HG02678 (cell line): ENCODE data around the gene TESK2.
A peak's percentile ranks its signal among the peaks of the same experiment; 100 is the strongest.
"Not testable (repeated sequence)": the region's sequence is repeated elsewhere in the genome, so short reads cannot be mapped to it uniquely, and the experiment has no call there.

Source experiments
- ATAC-seq: cut with Tn5 transposase; IDR thresholded peaks from one replicate; pipeline ENCODE4 v1.9.1; 2021; ENCODE audit warnings: mild to moderate bottlenecking, moderate library complexity; ENCODE audit not compliant: unreplicated experiment

The TESK2 gene

DNA sequence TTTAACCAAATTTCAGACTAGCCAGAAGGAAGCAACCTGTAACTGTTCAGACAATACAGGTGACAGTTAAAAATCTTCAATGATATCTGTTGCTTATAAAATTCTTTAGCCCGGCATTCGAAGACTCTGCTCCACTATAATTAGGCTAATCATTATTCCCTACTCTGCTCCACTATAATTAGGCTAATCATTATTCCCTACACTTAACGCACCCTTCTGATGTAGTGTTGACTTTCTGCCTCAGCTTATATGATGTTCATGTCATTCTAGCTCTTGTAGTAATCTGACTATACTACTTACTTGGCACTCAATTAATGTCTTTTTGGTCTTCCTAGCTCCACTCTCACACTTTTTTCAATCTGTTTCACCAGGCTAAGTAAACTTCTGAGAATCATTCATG is 13.3 kb downstream of the TESK2 start:
- no peak for ATAC-seq

DNA sequence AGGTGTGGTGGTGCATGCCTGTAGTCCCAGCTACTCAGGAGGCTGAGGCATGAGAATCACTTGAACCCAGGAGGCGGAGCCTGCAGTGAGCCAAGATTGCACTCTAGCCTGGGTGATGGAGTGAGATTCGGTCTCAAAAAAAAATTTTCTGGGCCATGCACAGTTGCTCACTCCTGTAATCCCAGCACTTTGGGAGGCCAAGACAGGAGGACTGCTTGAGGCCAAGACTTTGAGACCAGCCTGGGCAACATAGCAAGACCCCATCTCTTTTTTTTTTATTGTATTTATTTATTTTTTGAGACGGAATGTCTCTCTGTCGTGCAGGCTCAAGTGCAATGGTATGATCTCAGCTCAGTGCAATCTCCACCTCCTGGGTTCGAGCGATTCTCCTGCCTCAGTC is 16.8 kb downstream of the TESK2 start:
- not testable (repeated sequence) for ATAC-seq

DNA sequence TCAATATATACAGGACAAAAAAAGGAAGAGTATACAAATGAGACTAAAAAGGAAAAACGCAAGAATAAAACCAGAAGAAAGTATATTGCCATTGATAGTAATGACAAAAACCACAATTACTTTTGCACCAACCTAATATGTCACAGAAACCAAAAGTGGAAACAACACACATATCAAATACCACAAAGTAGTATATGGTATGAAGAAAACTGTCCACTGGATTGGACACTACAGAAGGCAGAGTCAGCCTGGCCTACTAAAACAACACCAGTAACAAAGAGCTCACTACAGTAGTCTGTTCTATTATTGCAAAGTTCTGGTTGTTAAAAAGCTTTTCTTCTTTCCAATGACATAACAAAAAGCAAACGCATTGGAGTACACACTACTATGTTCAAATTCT is 17.7 kb downstream of the TESK2 start:
- no peak for ATAC-seq

DNA sequence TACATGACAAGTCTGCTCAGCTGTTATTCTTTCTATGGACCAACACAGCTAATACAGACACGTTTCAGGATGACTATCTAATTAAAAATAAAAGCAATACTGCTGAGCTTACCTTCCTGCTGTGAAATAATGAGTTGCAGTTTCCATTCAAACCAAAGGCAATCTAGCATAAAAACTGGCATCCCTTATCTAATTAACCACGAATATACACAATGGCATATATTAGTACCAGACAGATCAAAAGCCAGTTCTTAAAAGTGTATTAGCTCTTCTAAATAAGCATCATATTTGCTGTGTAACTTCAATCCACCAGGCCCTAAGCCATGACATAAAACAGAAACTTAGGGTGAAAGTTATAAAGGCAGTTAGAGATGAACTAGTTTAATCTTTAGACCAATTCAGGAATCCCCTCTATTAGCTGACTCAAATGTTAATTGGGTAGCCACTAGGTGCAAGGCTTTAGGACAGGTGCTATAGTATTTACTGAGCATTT is 20.6 kb downstream of the TESK2 start:
- peak; percentile 45 for ATAC-seq

DNA sequence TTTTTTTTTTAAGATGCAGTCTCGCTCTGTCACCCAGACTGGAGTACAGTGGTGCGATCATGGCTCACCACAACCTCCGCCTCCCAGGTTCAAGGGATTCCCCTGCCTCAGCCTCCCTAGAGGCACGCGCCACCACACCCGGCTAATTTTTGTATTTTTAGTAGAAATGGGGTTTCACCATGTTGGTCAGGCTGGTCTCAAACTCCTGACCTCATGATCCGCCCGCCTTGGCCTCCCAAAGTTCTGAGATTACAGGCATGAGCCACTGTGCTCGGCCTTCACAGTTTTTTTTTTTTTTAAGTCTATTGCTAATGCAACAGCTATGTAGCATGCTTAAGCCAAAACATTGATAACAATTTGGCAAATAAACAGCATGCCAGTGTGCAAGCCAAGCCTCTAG is 23.6 kb downstream of the TESK2 start:
- peak; percentile 53 for ATAC-seq

DNA sequence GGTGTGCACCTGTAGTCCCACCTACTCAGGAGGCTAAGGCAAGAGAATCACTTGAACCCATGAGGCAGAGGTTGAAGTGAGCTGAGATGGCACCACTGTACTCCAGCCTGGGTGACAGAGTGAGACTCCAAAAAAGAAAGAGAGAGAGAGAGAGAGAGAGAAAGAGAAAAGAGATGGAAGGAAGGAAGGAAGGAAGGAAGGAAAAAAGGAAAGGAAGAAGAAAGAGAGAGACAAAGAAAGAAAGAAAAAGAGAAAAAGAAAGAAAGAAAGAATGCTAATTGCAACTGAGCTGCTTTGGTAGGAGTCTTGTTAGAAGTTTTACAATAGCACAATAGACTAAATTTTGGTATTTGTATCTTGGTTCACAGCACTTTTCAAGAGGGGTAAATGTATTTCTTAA is 25.7 kb downstream of the TESK2 start:
- ATAC-seq = no peak

DNA sequence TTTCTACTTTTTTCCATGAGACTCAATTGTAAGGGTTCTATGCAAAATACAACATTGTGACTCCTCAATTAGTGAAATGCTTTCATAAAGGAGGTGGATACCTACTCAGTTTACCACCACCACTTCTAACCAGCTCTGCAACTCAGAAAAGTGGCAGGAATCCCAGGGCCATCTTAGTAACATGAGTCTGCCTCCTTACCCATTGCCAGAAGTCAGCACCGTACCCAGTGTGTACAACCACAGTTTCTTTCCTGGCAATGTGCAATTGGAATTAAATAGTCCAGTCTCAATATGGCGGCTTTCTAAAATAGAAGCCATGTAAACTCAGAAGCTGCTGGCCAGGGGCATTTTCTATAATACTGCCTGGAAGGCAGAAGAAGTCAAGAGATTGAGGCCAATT is 32.1 kb downstream of the TESK2 start:
- ATAC-seq = no peak

DNA sequence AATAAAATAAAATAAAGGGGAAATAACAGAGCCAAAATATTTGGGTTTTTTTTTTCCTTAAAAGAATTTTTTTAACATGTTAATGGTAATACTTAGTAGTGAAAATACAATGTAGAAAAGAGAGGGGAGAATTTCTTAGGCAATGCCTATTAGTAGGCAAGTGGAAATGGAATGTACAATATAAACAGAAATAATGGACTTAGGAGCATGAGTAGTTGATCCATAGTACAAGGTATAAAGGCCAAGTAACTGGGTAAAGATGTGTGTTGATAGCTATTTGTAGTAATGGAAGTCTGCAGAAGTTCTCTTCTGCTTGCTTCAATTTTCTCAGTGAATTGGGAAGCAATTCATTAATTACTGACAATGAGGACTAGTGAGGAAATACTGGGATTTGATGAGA is 34.4 kb downstream of the TESK2 start:
- no peak for ATAC-seq

DNA sequence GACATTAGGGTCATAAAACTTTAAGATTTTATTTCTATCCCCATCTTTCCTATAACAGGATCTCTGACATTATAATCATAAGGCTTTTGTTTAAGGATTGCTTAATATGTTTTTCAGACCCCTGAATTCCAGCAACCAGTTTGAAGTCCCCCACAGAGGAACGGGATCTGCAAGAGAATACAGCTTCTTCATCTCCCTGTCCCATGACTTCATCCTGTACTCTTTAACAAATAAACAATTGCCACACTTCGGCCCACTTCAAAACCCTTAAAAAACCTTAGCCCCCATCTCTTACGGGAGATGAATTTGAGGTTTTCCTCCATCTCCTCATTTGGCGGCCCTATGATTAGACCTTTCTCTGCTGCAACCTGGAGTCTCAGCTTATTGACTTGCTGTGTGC is 35.8 kb downstream of the TESK2 start:
- ATAC-seq = no peak

DNA sequence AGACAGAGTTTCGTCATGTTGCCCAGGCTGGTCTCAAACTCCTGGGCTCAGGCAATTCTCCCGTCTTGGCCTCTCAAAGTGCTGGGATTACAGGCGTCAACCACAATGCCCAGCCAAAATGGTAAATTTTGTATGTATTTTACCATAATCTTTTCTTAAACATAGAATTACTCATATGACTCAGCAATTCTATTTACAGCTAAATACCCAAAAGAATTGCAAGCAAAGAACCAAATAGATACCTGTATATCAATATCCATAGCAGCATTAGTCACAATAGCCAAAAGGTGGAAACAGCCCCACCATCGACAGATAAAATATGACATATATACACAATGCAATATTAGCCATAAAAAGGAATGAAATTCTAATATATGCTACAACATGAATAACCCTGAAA is 36.5 kb downstream of the TESK2 start:
- ATAC-seq = no peak

DNA sequence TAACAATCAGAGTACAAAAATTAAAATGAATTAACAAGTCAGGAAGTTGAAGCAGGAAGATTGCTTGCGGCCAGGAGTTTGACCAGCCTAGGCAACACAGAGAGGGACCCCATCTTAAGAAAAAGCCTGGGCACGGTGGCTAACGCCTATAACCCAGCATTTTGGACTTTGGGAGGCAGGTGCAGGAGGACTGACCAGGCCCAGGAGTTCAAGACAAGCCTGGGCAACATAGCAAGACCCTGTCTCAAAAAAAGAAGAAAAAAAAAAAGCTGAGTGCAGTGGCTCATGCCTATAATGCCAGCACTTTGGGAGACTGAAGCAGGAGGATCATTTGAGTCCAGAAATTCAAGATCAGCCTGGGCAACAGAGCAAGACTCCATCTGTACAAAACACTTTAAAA is 38.5 kb downstream of the TESK2 start:
- no peak for ATAC-seq

DNA sequence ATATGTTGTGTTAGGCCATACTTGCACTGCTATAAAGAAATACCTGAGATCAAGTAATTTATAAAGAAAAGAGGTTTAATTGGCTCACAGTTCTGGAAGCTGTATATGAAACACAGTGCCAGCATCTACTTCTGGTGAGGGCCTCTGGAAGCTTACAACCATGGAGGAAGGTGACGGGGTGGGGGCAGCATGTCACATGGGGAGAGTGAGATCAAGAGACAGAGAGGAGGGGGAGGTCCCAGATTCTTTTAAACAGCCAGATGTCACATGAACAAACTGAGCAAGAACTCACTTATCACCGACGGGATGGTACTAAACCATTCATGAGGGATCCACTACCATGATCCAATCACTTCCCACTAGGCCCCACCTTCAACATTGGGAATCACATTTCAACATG is 42.6 kb downstream of the TESK2 start:
- no peak for ATAC-seq

DNA sequence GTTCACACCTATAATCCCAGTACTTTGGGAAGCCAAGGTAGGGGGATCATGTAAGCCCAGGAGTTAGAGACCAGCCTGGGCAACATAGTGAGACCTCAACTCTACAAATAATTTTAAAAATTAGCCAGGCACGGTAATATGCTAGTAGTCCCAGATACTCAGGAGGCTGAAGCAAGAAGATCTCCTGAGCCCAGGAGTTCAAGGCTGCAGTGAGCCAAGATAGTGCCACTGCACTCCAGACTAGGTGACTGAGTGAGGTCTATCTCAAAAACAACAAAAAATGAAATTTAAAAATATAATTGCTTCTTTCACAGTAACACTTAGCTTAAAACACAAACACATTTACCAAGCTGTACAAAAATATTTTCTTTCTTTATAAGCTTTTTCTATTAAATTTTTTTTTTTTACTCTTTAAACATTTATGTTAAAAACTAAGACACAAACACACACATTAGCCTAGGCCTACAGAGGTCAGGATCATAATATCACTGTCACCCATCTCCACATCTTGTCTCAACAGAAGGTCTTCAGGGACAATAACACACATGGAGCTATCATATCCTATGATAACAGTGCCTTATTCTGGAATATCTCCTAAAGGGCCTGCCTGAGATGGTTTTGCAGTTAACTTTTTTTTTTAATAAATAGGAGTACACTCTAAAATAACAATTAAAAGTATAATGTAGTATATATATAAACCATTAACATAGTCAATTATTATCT is 43.9 kb downstream of the TESK2 start:
- ATAC-seq = no peak

DNA sequence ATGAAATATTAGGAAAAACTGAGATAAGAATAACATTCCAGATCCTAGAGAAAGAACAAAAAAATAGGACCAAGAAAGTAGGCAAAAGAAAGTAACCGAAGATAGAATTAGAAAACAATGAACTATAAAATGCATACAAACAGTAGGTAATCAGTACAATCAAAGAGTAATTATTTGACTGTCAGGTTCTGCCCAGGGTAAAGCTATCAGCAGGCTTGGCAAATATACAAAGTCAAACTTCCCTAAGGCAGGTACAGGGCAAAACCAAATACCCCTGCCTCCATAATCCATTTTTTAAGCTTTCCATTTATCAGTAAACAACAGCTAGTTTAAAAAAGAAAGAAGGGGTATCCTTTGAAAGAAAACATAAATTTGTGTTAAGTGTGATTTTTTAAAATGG is 44.4 kb downstream of the TESK2 start:
- no peak for ATAC-seq

DNA sequence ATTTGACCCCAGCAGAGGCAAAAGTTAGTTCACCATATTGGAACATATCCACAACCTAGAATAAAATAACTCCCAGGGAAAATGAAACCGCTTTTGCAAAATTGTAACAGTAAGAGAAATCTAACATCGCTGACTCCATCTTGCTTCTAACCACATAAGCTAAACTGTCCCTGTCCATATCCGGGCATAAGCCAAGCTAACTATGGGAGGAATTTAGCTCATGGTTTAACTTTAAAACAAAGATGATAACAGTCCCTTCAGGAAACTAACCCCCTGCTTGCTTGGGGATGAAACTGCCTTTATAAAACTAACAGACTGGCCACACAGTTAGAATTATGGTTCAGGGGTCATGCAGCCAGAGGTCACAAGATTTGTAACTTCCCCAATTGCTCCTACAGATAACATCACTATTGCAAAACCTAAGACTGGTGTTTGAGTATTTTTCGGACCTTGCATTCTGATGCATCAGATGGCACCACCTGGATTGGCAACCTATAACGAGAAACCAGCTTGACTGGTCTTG is 46.3 kb downstream of the TESK2 start:
- ATAC-seq = no peak

DNA sequence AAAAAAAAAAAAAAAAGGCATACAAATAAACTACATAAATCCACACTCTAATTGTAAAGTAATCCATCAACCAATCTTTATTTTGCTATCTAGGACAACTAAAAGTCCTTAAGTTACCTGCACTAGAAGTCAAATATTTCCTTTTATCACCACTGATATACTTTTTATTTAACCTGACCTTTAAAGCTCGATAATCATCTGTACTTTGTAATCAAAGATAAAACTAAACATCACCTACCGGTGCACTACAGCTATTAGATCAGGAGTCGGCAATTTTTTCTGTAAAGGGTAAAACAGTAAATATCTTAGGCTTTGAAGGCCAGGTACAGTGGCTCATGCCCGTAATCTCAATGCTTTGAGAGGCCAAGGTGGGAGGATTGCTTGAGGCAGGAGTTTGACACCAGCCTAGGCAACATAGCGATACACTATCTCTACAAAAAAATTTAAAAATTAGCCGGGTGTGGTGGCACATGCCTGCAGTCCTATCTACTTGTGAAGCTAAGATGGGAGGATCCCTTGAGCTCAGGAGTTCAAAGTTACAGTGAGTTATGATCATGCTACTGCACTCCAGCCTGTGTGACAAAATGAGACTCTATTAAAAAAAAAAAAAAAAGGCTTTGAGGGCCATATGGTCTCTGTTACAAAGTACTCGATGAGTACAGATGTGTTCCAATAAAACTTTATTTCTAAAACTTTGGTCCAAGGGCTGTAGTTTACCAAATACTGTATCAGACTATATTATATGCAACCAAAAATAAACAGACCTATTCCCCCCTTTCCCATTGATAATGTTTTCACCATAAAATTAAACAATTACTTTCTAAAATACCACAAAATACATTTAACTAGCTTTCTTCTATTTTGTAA is 47.1 kb downstream of the TESK2 start:
- ATAC-seq = no peak

DNA sequence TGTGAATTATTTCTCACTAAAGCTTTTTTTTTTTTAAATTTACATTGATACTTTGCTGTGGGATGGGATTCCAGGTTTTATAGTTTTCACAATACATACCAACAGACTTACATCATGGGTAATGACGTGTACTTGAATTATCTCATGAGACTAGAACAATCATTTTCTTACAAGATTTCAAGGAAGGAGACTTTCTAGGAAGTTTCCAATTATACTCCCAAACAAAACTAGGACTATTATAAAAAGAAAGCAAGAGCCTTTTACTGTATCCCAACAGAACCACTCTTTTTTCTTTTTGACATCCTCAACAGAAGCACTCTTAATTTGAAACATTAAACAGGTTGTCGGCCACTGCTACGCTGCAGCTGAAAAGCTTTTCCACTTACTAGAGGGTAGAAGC is 48.7 kb downstream of the TESK2 start:
- ATAC-seq = no peak

DNA sequence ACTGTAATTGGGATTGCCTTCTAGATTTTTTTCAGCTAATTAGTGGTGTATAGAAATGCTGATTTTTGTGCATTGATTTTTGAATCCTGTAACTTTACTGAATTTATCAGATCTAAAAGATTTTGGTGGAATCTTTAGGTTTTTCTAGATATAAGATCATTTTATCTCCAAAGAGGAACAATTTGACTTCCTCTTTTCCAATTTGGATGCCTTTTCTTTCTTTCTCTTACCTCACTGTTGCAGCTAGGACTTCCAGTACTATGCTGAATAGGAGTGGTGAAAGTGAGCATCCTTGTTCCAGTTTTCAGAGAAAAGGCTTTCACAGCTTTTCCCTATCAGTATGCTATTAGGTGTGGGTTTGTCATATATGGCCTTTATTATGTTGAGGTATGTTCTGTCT is 53.6 kb downstream of the TESK2 start:
- no peak for ATAC-seq

DNA sequence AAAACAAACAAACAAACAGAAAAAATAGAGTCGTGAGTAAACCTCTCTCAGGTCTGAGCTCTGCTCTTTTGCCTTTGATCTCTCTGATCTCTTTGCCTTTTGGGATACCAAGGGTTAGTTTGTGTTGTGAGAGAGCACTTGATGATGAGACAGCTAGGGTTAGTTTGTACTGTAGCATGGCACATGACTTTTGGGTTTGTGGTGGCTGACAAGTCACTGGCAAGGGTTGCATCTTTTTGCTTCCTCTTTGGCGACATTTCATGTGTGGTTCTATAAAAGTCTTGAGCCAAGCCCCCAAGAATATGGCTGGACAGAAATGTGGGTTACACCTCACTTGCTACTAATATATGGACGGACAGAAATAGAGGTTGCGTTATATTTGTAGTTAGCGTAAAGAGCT is 60.5 kb downstream of the TESK2 start:
- ATAC-seq = no peak

DNA sequence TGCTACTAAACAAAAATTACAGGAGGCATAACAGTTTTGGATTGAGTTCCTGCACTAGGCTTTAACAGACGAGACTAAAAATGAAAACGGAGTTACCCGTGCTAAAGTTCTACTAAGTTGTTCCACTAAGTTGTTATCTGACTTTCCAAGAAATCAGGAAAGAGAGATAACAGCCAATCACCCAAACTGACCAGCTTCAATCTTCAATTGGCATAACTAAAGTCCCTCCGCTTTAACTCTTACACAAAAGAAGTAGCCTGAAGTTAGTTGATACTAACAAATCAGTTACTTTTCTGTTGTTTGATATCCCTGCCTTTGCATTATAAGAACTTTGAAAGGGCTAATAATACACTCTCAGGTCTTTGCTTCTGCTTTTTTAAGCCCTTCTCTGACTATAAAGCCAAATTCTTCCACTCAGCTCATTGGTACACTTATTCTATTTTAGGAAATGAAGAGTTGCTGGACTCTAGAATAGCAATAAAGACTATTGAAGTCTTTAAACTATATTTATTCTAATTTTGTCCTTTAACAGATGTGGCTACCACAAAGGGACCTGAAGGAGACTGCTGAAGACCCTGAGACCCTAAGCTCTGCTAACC is 61.3 kb downstream of the TESK2 start:
- ATAC-seq = no peak

DNA sequence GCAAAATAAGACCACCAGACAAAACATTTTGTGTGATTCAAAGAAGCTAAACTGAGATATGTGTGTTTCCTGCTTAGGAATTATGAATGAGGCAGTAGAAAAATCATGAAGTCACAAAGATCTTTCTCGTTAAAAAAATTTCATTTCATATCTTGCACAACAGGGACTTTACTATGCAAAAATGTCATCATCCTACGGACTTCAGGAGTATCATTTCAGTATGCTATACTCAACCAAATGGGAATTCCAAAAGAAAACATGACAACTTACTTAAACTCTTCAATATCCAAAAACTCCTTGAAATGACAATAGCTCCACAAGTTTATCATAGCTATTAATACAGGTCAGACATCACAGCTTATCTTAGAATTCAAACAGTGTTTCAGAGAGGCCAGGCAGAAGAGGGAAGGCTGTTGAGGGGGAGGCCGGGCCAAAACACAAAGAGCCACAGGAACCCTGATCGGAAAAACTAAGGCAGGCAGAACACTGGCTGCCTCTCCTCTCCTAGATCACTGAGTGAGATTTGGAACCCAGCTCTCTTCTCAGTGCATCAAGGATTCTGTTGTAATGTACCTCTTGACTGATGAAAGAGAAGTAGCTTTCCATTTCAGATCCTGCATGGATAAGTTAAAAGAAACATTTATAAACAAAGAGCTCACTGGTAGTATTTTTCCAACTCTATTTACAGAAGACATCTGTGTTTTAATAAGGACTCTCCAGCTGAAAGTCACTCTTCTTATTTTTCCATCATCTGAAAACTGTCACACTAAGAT is 66.9 kb downstream of the TESK2 start:
- no peak for ATAC-seq
